ENCODE data around the gene CA12.

DNA sequence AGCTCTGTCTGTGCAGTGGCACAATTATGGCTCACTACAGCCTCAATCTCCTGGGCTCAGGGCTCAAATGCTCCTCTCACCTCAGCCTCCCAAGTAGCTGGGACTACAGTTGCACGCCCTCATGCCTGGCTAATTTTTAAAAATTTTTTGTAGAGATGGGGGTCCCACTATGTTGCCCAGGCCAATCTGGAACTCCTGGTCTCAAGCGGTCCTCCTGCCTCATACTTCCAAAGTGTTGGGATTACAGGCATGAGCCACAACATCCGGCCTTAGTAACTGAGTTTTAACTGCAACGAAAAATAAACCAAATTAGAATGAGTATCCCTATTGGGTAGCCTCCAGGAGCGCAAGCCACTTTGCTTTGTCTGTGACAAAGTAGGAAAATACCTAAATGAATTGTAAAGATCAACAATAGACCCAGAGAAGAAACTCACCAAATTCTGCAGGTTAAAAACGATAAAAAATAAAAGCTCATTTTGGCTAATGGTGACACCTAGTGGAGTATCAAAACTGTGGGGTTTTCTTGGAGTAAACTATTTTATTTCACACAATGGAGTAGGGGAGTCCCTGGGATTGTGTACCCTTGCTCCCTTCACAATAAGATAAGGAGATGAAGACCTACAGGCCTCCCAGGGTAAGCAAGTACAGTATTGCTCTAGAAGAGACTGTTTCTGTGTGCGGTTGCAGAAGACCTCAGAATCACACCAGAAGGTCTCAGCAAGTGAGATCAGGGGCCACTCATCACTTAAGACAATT is 21.0 kb upstream of the CA12 start:
- TF ChIP-seq CTCF (IDR thresholded peaks at IDR 0.05), result peak; percentile 58 to 68 (median 61)
- no peak for TF ChIP-seq POLR2A (IDR thresholded peaks at IDR 0.05)
